ENCODE measurements around the gene MEF2D.

- TF ChIP-seq CTCF (IDR thresholded peaks at IDR 0.05; ENCODE audit: low read depth, low read length), result no peak
- TF ChIP-seq EZH2phosphoT487 (IDR thresholded peaks at IDR 0.05; ENCODE audit: low read depth), result no peak
Observed at GRCh38 chr1:156475568-156476500, 24.7 kb downstream of the MEF2D start.

All from OCI-LY3 (cell line).